Measurements from ENCODE around the gene NDC80.

Gene NDC80

GRCh38 chr18:2557536-2557935 lies 13.8 kb upstream of the NDC80 start:
- DNase-seq (ENCODE audit: low read depth), result no peak

GRCh38 chr18:2559249-2559648 lies 12.1 kb upstream of the NDC80 start:
- DNase-seq (ENCODE audit: low read depth), result no peak

GRCh38 chr18:2564373-2564772 lies 7.0 kb upstream of the NDC80 start:
- no peak for DNase-seq (ENCODE audit: low read depth)

DNA sequence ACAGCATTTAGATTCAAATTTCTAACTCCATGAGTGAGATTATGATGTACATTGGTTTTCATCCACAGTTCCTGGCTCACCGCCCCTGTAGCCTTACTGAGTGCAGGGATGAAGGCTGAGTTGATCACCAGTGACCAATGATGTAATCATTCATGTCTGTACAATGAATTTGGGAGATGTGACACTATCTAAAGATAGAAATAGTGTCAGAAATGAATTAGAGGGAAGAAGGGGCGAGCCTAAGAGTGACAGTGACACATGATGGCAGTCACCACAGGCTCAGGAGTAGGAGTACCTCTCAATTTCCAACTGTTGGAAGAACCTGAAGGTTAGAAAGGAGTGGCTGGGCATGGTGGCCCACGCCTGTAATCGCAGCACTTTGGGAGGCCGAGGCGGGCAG lies 3.2 kb upstream of the NDC80 start:
- DNase-seq (ENCODE audit: low read depth), result no peak

DNA sequence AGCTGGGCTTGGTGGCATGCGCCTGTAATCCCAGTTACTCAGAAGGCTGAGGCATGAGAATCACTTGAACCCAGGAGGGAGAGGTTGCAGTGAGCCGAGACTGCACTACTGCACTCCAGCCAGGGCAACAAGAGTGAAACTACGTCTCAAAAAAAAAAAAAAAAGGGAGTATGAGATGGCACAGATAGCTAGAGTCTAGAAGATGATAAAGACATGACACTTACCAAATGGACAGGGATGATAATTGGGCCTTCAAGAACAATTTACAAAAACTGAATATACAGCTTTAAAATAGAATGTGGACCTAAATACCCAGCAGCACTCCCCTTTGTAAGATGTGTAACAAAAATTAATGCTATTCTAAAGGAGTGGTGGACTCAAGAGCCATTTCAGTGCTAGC lies 2.8 kb upstream of the NDC80 start:
- DNase-seq (ENCODE audit: low read depth), result no peak

DNA sequence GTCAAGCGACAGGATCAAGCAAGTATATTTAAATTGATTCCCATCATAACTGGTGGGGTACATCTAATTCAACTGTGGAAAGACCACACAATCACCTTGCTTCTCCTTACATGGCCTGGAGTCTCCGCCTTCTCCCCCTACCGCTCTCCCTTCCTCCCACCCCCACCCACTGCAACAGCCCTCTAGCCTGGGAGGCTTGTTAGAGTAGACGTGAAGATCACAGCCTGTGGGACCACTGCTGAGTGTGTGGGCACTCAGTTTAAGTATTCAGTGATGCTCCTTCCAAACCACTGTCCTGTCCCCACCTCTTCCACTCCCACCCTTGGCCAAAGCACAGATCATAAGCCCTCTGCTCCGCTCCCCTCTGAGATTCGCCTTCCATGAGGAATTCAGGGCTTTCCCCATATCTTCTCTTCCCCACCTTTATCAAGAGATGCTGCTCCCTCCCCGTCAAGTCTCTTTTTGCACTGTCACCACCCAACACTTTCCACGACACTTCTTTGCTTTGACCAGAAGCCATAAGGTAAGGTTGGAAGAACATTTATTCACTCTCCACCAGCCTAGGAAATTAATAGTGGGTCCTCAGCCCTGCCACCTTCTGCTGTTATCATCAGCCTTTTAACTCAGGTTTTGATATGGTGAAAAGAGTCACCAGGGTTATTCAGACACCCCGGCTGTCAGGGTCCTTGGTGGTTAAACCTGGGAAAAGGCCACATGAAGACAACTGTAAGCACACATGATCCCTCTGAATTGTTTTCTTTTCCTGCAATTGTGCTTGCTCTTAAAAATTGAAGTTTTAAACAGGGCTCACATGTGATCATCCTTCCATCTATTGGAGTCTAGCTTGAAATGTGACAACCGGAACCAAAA lies 1.8 kb upstream of the NDC80 start:
- no peak for DNase-seq (ENCODE audit: low read depth)

GRCh38 chr18:2570772-2571199 lies 571 bp upstream of the NDC80 start:
- peak; percentile 78 for DNase-seq (ENCODE audit: low read depth)

GRCh38 chr18:2572171-2572569 lies 813 bp downstream of the NDC80 start:
- DNase-seq (ENCODE audit: low read depth), result no peak

DNA sequence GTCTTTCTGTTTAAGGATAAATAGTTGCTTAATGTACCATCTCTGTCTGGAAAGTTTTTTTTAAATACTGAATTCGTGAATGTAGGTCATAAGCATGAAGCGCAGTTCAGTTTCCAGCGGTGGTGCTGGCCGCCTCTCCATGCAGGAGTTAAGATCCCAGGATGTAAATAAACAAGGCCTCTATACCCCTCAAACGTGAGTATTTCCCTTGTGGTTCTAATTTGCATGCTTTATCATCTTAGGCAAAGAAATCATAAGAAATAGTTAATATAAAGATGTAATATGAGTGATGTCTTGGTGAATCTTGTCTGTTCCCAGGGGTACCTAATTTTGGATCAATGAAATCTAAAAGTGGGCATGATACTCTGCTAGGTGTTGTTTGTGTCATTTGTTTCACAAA lies 1.5 kb downstream of the NDC80 start:
- DNase-seq (ENCODE audit: low read depth), result peak; percentile 22

GRCh38 chr18:2573408-2573807 lies 2.1 kb downstream of the NDC80 start:
- peak; percentile 5 for DNase-seq (ENCODE audit: low read depth)

DNA sequence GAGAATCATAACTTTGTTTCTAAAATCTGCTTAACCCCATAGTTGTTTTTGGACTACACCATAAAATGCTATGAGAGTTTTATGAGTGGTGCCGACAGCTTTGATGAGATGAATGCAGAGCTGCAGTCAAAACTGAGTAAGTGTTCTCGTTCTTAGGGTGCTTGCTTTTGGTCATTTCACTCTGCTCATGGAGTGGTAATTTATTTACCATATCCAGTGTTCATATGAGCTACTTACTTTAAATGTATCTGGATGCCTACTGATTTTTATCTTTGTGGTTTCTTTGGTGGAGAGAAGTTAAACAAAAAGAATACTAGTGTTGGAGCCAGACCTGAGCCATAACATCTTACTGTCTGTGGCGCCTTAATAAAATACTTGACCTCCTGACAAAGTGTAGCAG lies 16.4 kb downstream of the NDC80 start:
- DNase-seq (ENCODE audit: low read depth), result peak; percentile 29

GRCh38 chr18:2588666-2589344 lies 17.4 kb downstream of the NDC80 start:
- peak; percentile 43 for DNase-seq (ENCODE audit: low read depth)

DNA sequence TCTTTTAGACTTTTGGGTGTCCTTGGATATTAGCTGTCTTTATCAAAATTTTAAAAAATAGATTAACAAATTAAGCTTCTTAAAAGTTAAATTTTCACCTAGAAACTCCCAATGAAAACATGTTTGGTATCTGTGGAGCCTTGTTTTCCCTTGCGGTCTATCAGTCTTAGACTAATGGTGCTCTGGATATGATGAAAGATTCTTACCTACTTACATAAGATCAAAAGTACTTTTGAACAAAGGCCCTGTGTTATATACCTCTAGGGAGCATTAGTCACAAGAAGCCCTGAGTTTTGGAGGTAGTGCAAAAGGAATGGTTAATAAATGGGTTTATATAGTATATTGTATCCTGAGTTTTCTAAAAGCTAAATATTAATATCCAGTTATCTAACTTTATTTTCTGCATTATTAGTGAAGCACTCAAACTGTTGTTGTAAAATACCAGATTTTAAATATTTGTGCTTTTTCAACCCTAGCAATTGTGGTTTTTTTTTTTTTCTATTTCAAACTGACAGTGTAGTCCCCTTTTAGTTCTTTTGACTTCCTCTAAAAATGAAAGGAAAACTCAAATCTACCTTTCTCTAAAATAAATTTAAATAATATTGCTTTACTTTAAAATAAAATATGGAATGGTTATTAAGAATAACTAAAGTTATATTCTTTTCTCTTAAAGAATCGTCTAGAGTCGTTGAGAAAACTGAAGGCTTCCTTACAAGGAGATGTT lies 18.1 kb downstream of the NDC80 start:
- DNase-seq (ENCODE audit: low read depth), result no peak

DNA sequence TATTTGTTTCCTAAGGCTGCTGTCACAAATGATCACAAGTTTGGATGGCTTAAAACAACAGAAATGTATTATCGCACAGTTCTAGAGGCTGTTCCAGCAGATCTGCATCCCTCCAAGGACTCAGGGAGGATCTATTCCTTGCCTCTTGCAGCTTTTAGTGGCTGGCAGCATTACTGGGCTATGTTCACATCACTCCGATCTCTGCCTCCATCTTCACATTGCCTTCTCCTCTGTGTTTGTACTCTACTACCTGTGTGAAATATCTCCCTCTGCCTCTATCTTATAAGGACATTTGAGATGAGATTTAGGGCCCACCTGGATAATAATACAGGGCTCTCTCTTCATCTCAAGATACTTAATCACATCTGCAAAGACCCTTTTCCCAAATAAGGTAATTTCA lies 18.9 kb downstream of the NDC80 start:
- DNase-seq (ENCODE audit: low read depth), result no peak

- DNase-seq (ENCODE audit: low read depth), result no peak
These were observed 26.3 kb downstream of the NDC80 start for GRCh38 chr18:2597639-2598038.

GRCh38 chr18:2602844-2603243 lies 31.5 kb downstream of the NDC80 start:
- DNase-seq (ENCODE audit: low read depth), result no peak

DNA sequence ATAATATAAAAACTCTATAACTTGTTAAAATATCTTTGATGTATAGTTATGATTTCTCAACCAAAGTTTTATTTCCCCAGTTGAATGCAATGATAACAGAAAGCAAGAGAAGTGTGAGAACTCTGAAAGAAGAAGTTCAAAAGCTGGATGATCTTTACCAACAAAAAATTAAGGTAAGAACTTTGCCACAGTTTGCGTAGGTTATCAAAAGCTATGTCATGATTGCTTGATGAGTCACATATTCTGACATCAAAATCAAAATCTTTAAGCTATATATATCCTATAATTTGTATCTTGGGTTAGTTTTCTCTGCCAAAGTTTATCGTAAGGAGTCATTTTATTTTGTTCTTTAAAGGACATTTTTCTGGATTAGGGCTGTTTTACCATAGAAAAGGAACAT lies 35.0 kb downstream of the NDC80 start:
- no peak for DNase-seq (ENCODE audit: low read depth)

DNA sequence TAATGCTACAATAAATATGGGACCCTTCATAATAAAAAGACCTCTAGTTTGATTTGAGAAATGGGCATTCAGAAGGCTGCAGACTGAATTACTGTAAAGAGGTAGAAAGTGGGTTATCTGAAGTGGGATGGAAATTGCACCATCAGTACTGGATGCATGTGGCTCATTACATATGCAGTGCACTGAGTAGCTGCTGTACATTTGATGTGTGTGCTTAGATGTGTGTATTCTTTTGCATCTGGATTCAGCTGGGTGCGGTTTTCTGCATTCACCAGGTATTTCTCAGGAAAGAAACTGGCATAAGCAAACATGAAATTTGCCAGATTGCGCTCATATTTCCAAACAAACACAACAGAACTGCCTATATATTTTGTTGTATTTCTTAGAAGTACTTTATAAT lies 38.2 kb downstream of the NDC80 start:
- no peak for DNase-seq (ENCODE audit: low read depth)

DNA sequence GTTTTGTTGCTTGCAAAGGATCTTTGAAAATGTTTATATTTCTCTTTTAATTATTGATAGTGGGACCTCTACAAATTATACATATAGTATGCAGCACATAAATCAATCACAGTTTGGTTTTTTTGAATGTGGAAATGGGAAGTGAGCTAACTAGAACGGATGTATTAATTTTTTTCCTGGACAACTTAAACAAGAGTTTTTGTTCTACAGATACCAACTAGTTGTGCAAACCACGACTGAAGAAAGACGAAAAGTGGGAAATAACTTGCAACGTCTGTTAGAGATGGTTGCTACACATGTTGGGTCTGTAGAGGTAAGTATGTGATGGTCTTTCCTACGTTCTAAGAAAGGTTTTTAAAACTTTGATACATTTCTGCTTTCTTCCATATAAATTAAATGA lies 39.2 kb downstream of the NDC80 start:
- DNase-seq (ENCODE audit: low read depth), result no peak

- DNase-seq (ENCODE audit: low read depth), result no peak
These were observed 41.6 kb downstream of the NDC80 start for GRCh38 chr18:2612996-2613395.

DNA sequence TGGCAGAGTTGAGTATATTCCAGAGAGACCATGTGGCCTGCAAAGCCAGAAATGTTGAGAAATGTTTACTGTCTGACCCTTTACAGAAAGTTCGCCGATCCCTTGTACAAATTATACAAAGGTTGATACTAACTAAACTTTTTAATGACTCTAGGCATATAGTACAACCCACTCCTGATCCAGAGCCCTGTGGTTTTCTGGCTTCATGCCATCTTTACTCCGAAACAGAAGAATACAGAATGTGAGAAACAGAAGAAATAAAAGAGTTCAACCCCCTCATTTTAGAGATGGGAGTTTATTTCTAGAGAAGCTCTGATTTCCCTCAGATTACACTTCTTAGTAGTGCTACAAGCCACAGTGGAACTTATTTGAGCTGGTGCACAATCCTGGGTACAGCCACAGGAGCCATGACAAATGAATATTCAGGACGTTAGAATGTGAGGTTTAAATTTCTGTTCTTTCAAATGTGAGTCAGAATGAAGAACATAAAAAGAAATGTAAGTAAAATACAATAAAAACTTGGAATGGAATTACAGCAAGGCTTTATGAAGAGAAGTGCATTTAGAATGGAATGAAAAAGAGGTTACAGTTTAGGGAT lies 46.1 kb downstream of the NDC80 start:
- DNase-seq (ENCODE audit: low read depth), result peak; percentile 18

DNA sequence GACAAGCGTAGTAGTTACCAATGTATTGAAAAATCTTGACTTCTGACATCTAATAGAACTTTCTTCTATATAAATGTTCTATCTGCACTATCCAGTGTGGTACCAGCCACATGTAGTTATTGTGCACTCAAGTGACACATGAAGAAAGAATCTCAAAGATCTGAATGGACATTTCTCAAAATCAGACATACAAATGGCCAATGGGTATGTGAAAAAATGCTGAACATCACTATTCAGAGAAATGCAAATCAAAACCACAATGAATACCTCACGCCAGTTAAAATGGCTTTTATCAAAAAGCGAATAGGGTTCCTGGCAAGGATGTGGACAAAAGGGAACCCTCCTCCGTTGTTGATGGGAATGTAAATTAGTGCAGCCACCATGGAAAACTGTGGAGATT lies 46.7 kb downstream of the NDC80 start:
- peak; percentile 64 for DNase-seq (ENCODE audit: low read depth)

GRCh38 chr18:2625217-2625616 lies 53.9 kb downstream of the NDC80 start:
- DNase-seq (ENCODE audit: low read depth), result no peak

Measured in EH (cell line).